Panc1 (cell line): Measurements from ENCODE around the gene LMAN2L. TPM values are rescaled to one million over a fixed set of nuclear protein-coding genes. Genes with fewer than 3 reads are reported as not detected.
A peak's percentile ranks its signal among the peaks of the same experiment; 100 is the strongest.

Experiments
- ATAC-seq: fragments of 200-7000 bp; cut with Tn5 transposase; 2 replicates; pipeline ENCODE4 v1.9.1; 2020; ENCODE audit warnings: mild to moderate bottlenecking, moderate library complexity
- BruUV-seq: library from RNA; stranded (reverse); fragments of 400-500 nt; replicated peaks from 2 replicates; lab custom pipeline; 2021; lab: Mats Ljungman, UMichigan
- CTCF ChIA-PET: fragments of 300-600 bp; sonication (Branson Sonifier 250); formaldehyde crosslinking; loops from one replicate; lab custom pipeline; 2022; ENCODE audit warnings: antibody characterized with exemption; lab: Charles Lee
- POLR2A ChIA-PET: fragments of 300-600 bp; sonication (Branson Sonifier 250); formaldehyde crosslinking; loops from one replicate; lab custom pipeline; 2022; ENCODE audit warnings: antibody characterized with exemption; lab: Charles Lee
- DNase-seq: peaks from one replicate; pipeline ENCODE4 v3.0.0-alpha.2; 2010; ENCODE audit warnings: low read depth, low spot score
- H3K27ac ChIP-seq: 2 replicates; pipeline ENCODE4 v1.5.1; 2011; ENCODE audit warnings: mild to moderate bottlenecking, low read length, inconsistent platforms
- H3K27me3 ChIP-seq: fragments of 200-500 bp; sonication (Bioruptor generic); 2 replicates; pipeline ENCODE4 v1.6.0; 2014; ENCODE audit warnings: low read length, inconsistent platforms; ENCODE audit not compliant: control insufficient read depth, insufficient read depth
- H3K36me3 ChIP-seq: fragments of 200-500 bp; sonication (Bioruptor generic); 2 replicates; pipeline ENCODE4 v1.5.1; 2014; ENCODE audit warnings: inconsistent platforms, mild to moderate bottlenecking, low read length, moderate library complexity; ENCODE audit not compliant: control insufficient read depth, insufficient read depth
- H3K4me1 ChIP-seq: 2 replicates; pipeline ENCODE4 v1.5.1; 2011; ENCODE audit warnings: inconsistent platforms, mild to moderate bottlenecking, low read length, moderate library complexity; ENCODE audit not compliant: control insufficient read depth, insufficient read depth
- H3K4me3 ChIP-seq, 2 experiments: 2 replicates each; pipeline ENCODE4 v1.5.1; 2011 to 2012; ENCODE audit warnings: low read depth in 2 of 2, low read length in 2 of 2, mild to moderate bottlenecking in 2 of 2, inconsistent platforms in 1 of 2, moderate library complexity in 1 of 2
- H3K9me3 ChIP-seq: fragments of 200-500 bp; sonication (Bioruptor generic); 2 replicates; pipeline ENCODE4 v1.5.1; 2014; ENCODE audit warnings: low read depth, mild to moderate bottlenecking, inconsistent platforms, low read length, moderate library complexity; ENCODE audit not compliant: control insufficient read depth, insufficient read depth
- CTCF ChIP-seq: fragments of 450-650 bp; IDR thresholded peaks from 2 replicates; pipeline ENCODE4 v1.5.1; 2017; ENCODE audit warnings: mild to moderate bottlenecking
- POLR2AphosphoS5 ChIP-seq: IDR thresholded peaks from 2 replicates; pipeline ENCODE4 v1.6.1; 2012; ENCODE audit warnings: mild to moderate bottlenecking, low read depth, low read length, moderate library complexity
- REST ChIP-seq, 2 experiments: IDR thresholded peaks; 2 replicates each; pipeline ENCODE4 v1.6.1; 2011 to 2012; ENCODE audit warnings: low read depth in 2 of 2, control low read depth in 1 of 2, low read length in 1 of 2, mild to moderate bottlenecking in 1 of 2, moderate library complexity in 1 of 2; ENCODE audit not compliant: insufficient read depth in 1 of 2
- SIN3A ChIP-seq: IDR thresholded peaks from 2 replicates; pipeline ENCODE4 v1.6.1; 2012; ENCODE audit warnings: low read depth, mild to moderate bottlenecking, low read length, moderate library complexity, borderline replicate concordance; ENCODE audit not compliant: insufficient read depth
- TCF7L2 ChIP-seq: IDR thresholded peaks from 2 replicates; pipeline ENCODE4 v1.6.1; 2011; ENCODE audit warnings: mild to moderate bottlenecking, low read depth, low read length, inconsistent platforms
- in situ Hi-C: cut with HindIII; loops from 2 replicates; pipeline ENCODE4 v1.10.0; 2016; ENCODE audit warnings: low sequenced_read_pairs, low pct_unique_long_range_greater_than_20kb
- intact Hi-C: fragments of 100-400 bp; cut with micrococcal nuclease; formaldehyde crosslinking; loops from one replicate; pipeline ENCODE4 v1.10.0; 2022; ENCODE audit not compliant: unreplicated experiment
- total RNA-seq: library from RNA; stranded (reverse); gene quantifications from one replicate; pipeline ENCODE4 v1.2.1, GENCODE V29; 2021; ENCODE audit not compliant: unreplicated experiment

Gene LMAN2L
- total RNA-seq, 1 experiment from 2014 or later = 31.5 TPM

DNA sequence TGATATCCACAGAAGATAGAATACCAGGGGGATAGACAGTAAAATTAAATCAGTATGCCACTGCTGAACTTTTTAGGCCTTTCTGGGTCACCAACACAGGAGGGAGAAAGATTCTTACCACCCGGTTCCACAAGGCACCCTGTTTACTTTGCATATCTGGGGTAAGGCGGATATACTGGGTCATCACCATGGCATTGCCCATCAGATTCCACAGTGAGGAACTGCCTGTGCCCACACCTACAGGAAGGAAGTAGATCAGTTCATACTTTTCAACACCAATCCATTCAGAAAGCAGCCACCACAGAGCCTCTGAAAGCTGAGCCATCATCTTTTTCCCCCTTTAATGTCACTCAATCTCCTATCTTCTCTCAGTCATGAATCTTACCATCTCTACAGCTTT lies 2.0 kb downstream of the LMAN2L start:
- DNase-seq (no peak), ATAC-seq (no peak)
- Histone ChIP-seq H3K36me3 (peaks cover 17% of the 10 kb centered on the region), H3K27me3 (no peaks in the 10 kb centered on the region), H3K9me3 (no peaks in the 10 kb centered on the region), H3K4me1 (peaks cover 6% of the 10 kb centered on the region; the same call in 1 of the 2 replicates), H3K27ac (no peak overlapping the region), H3K4me3 (no peak overlapping the region)
- ChIA-PET POLR2A (no interaction called here), CTCF (no interaction called here)
- BruUV-seq = TSS peak; percentile 43
- intact Hi-C loops (no loop called here), in situ Hi-C loops (no loop called here)
- no peak for TF ChIP-seq TCF7L2
- no peak for TF ChIP-seq REST (IDR thresholded peaks at IDR 0.05; ENCODE audit: insufficient read depth in 1 of 2, low read depth in 2 of 2, low read length in 1 of 2)
- TF ChIP-seq SIN3A = no peak
- TF ChIP-seq POLR2AphosphoS5 = no peak
- TF ChIP-seq CTCF = no peak

DNA sequence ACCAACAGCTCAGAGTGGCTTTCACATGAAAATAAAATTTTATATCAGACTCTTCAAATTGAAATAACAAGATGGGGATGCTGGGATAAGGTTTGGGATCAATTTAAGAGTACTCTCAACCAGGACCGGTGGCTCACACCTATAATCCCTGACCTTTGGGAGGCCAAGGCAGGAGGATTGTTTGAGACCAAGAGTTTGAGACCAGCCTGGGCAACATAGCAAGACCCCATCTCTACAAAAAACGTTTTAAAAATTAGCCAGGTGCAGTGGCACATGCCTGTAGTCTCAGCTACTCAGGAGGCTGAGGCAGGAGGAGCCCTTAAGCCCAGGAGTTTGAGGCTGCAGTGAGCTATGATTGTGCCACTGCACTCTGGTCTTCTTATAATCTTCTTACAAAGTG lies 2.6 kb downstream of the LMAN2L start:
- in situ Hi-C loops = no loop called here
- CTCF ChIA-PET = no interaction called here

More for the DNA sequence above, 2.6 kb downstream of the LMAN2L start:
- POLR2A ChIA-PET = no interaction called here
- no peak for ATAC-seq
- Histone ChIP-seq H3K27ac (no peak overlapping the region), H3K27me3 (no peaks in the 10 kb centered on the region), H3K4me1 (peaks cover 6% of the 10 kb centered on the region; the same call in 1 of the 2 replicates), H3K9me3 (no peaks in the 10 kb centered on the region), H3K36me3 (peaks cover 17% of the 10 kb centered on the region), H3K4me3 (no peak overlapping the region)
- BruUV-seq = no TSS peak
- no peak for DNase-seq
- intact Hi-C loops = no loop called here
- TF ChIP-seq REST (IDR thresholded peaks at IDR 0.05; ENCODE audit: insufficient read depth in 1 of 2, low read depth in 2 of 2, low read length in 1 of 2) (no peak), POLR2AphosphoS5 (no peak)
